ENCODE results near the gene SMC5.

- TF ChIP-seq CTCF (IDR thresholded peaks at IDR 0.05 in 4 of 5, conservative IDR thresholded peaks at IDR 0.05 in 1 of 5) (no peak), POLR2A (IDR thresholded peaks at IDR 0.05) (no peak)
These were observed 141.5 kb downstream of the SMC5 start for GRCh38 chr9:70400107-70400892.

Data from gastrocnemius medialis (tissue), 4 donors.